VCaP (cell line): Measurements from ENCODE around the gene OR7D4.

ENCODE experiments used
- H3K27ac ChIP-seq: fragments of 450-650 bp; 2 replicates; pipeline ENCODE4 v1.5.1; 2017
- TF ChIP-seq, protein P1 (sequence below): fragments of 450-650 bp; conservative IDR thresholded peaks from 2 replicates; pipeline ENCODE4 v1.5.1; 2017; ENCODE audit warnings: mild to moderate bottlenecking, moderate library complexity

The OR7D4 gene

DNA sequence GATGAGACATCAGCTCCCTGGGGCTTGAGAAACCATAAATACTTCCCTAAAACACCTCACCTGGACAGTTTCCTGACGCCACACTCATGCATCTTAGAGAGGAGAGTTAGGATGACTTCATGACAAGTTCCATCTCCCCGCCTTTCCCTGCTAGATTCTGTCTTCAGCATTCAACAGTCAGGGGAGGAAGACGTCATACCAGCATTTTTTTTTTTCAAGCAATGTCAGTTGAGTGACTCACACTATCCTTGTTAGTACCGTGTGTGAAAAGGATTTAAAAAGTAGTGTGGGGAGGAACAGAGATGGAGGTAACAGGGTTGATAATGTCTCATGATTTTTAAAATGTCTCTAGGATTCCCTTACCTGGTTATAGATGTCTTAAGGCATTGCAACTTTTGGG, 40.5 kb downstream of the OR7D4 start, which contains the start of gene OR7D2:
Gene OR7D2 (plus strand): TSS at position 79 of the 400 bp plus-strand sequence. CDS start 6,803 bp downstream, outside the sequence.
- H3K27ac ChIP-seq: no peak within 1 kb of the TSS
- TF ChIP-seq, protein P1, sequence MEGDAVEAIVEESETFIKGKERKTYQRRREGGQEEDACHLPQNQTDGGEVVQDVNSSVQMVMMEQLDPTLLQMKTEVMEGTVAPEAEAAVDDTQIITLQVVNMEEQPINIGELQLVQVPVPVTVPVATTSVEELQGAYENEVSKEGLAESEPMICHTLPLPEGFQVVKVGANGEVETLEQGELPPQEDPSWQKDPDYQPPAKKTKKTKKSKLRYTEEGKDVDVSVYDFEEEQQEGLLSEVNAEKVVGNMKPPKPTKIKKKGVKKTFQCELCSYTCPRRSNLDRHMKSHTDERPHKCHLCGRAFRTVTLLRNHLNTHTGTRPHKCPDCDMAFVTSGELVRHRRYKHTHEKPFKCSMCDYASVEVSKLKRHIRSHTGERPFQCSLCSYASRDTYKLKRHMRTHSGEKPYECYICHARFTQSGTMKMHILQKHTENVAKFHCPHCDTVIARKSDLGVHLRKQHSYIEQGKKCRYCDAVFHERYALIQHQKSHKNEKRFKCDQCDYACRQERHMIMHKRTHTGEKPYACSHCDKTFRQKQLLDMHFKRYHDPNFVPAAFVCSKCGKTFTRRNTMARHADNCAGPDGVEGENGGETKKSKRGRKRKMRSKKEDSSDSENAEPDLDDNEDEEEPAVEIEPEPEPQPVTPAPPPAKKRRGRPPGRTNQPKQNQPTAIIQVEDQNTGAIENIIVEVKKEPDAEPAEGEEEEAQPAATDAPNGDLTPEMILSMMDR: no peak

DNA sequence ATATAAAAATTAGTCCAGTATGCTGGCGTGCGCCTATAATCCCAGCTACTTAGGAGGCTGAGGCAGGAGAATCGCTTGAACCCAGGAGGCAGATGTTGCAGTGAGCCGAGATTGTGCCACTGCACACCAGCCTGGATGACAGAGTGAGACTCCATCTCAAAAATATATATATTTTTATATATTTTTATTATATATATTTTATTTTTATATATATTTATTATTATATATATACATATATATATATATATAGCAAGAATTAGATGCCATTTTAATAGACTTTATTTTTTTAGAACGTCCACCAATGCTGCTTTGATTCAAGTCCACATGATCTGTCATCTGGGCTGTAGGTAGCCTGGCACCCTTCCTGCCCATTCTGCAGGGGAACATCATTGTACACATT, 44.1 kb downstream of the OR7D4 start:
- TF ChIP-seq, protein P1: no peak
- H3K27ac ChIP-seq: no peak overlapping the region

- TF ChIP-seq, protein P1: no peak
- no peak overlapping the region for H3K27ac ChIP-seq
Measured at GRCh38 chr19:9171393-9171991, 47.9 kb downstream of the OR7D4 start.

DNA sequence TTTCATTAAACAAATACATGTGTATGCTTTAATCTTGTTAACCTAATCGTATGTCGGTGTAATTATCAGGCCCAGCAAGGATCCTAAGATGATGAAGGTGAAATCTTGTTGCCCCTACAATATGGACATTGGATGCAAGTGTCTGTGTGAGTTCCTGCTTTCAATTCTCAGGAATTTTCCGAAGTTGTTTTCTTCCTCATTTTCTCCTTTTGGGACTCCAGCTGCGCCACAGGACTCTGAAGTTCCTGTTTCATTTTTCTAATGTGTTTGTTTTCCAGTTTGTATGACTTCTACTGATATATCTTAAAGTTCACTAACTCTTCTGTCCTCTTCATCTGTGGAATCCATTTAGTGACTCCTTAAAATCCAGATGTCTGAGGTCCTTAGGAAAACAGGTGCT, 52.5 kb downstream of the OR7D4 start:
- TF ChIP-seq, protein P1: no peak
- no peak overlapping the region for H3K27ac ChIP-seq

DNA sequence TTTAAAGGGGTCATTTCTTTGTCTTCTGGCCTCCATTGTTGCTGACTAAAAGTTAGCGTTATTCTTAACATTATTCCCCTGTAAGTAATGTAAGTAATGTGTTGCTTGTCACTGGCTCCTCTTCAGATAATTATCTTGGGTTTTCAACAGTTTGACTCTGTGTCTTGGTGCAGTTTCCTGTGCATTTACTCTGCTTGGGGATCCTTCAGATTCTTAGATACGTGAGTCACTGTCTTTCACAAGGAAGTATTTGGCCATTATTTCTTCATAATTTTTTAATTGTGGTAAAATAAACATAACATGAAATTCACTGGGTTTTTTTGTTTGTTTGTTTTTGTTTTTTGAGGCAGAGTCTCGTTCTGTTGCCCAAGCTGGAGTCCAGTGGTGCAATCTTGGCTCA, 54.1 kb downstream of the OR7D4 start:
- H3K27ac ChIP-seq: no peak overlapping the region
- TF ChIP-seq, protein P1: no peak

DNA sequence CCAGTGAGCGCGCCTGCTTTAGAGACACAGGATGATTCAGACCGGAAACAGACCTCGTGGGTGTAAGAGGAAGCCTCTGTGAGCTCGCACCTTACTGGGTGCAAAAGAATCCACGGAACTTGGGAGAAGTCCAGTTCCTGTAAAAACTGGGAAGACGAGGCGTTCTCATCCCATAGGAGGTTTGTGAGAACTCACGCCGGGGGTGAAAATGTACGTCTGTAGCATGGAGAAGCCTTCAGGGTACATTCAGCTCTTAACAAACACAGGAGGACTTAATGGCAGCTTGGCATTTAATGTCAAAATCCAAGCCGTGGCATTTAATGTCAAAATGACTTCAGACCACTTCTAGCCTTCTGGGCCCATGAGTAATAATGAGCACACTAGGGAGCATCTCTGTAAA, 58.0 kb downstream of the OR7D4 start:
- TF ChIP-seq, protein P1: no peak
- no peak overlapping the region for H3K27ac ChIP-seq
